Midbrain (tissue), 1 donor: ENCODE data around the gene MTMR6.

Experiments
- DNase-seq: peaks from one replicate; lab custom pipeline; 2025; lab: John Stamatoyannopoulos, UW

MTMR6 gene

DNA sequence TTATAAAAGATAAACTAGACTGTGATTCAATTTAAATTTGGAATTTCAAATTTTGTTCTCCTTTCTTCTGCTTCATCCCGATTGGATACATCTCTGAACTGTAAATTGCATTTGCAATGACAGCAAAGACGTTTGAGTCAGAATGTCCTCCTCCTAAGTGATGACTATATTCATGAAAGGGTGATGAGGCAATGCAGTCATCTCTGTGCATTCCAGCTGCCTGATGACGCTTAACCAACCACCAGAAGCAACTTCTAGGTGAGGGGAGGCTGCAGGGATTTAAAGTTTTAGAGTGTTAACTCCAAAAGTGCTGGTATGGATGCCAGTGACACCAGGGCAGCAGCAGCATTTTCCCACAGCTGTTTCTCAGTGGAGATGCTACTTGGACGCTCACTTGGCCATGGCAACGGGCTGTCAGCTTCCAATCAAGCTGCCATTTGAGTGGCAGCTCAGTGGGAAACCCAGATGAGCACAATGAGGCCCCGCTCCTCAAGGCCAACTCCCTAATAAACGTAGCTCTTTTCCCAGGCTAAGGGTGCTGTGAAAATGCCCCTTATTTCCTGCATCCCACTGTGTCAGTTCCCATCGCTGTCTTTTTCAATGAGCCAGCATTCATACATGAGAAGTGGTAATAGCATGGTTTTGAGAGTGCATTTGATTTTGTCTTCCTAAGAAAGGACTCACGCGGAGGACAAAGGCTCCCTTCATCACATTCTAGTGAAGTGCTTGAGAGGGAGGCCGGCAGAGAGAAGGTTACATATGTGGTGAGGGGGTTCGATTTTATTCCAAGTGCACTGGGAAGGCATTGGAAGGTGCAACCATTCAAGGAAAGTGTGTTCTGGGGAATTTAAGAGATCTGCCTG, 70.0 kb downstream of the MTMR6 start:
- DNase-seq, result peak; percentile 15

GRCh38 chr13:25215253-25215575, 72.1 kb downstream of the MTMR6 start:
- no peak for DNase-seq

DNA sequence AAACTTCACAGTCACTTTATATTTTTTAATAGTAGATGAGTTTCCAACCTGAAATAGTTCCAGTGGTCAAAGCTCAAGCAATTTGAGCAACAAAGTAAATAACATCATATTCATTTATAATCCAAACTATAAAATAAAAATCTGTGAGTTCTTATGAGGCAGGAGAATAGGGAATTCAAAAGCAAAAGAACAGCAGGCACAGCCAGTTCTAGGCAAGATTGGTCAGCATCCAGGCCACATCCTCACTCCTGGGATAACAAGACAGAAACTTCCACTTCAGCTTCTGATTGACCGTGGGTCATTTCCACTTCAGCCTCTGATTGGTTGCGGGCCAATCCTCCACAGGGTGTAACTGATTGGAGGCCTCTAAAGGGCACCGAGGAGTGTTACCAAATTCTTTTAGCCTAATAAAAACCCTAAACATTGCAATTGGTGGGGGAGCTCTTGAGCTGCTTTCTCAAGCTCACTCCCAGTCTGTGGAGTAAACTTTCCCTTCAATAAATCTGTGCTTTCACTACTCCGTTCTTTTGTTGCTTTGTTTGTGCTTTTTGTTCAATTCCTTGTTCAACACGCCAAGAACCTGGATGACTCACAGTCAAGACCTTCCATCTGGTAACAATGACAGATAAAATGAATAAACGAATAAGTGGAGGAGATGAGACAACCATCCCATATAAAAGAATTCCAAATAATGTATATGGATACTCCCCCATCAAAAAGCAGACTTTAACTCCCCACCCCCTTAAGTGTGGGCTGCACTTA, 72.6 kb downstream of the MTMR6 start:
- no peak for DNase-seq

GRCh38 chr13:25213715-25214114, 73.6 kb downstream of the MTMR6 start:
- DNase-seq, result no peak

DNA sequence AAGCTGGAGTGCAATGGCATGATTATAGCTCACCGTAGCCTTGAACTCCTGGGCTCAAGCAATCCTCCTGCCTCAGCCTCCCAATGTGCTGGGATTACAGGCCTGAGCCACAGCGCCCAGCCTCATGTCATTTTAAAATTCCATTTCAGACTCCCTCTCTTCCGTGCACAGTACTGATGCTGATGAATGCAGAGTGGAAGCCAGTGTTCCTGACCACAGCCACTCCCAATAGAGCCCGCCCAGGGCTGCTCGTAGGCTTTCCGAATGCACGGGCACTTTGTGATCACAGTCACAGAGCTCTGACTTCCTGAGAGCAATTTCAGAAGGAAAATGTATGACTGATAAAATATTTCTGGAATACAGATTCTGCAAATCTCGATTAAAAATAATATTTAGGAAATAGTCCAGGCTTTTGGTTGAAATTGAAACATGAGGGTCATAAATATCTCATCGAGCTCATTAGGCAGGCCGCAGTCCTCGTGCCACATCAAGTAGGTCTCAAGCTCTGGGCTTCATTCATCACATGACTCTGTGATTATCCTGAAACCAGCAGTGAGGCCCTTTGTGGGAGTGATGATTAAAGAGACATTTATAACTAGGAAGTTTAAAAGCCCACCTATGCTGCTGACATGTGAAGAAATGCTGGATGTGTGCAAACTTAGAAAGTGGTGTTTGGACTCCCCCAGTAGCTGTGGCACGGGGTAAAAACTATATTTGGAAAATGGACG, 76.3 kb downstream of the MTMR6 start:
- DNase-seq, result no peak

DNA sequence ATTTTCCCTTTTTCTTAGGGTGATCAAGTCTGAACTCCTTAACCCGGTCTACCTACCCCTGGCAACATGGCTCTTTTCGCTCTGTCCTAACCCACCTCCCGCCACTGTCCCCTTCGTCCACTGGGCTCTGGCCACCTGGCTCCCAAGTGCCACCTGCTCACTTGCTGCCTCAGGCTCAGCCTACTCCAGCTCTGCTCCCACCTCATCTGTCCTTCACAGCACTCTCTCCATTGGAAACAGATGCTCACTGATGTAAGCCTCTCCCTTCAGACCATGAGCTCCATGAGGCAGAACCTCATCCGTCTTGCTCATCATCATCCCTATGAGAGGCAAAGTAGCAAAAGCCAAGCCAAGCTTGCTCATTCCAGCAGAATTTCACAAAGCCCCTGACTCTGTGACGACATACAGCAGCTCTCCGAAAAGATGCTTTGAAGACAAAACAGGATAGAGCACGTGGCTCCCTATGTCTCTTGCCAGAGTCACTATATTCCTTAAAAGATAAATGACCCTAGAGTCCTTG, 79.9 kb downstream of the MTMR6 start:
- DNase-seq, result no peak

- no peak for DNase-seq
These were observed 82.4 kb downstream of the MTMR6 start for GRCh38 chr13:25204863-25205262.

DNA sequence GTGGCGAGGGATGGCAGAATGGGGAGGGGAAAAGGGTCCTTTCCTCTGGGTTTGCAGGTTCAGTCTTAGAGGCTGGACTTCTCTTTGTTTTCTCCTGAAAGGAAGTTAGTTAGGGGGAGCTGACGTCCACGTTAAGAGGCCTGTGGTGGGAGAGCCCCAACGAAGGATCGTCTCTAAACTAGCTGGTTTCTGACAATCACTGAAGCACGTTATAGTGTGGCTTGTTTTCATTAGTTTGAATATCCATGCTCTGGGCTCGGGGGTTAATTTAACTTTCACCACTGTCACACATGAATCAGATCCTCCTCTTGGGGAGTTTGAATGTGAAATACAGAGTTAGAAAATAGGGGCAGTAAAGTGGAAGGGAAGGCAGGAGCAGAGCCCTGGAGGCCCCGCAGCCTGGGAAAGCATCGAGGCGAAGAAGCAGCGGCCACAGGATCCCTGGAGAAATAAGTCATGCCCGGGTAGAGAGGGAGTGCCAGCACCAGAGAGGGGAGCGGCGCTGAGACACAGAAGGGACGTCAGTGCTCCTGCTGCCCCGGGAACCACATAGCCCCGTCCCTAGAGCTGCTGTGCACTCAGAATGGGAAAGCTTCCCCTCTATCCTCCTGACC, 84.1 kb downstream of the MTMR6 start:
- DNase-seq, result no peak

- no peak for DNase-seq
These were observed 86.5 kb downstream of the MTMR6 start for GRCh38 chr13:25200783-25201182.

- DNase-seq, result no peak
These were observed 88.6 kb downstream of the MTMR6 start for GRCh38 chr13:25198647-25199046.

DNA sequence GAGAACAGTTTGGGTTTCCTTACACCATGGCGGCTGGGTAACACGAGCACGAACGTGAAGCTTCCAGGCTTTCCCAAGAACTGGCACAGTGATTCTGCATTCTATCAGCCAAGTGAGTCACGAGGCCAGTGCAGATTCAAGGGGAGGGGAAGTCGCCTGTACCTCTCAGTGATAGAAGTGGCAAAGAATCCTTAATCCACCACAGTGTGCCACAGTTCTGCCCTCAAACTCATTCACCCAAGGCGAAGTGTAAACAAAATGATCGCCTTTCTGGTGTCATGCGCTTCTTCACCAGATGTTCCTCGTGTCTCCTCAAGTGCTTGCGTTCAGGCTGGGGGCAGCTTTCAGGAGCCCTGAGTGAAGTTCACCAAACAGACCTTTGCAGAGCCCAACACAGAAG, 90.3 kb downstream of the MTMR6 start:
- DNase-seq, result no peak
